OCI-LY7 (cell line): ENCODE data around the gene TECTA.

Source experiments
- EZH2phosphoT487 ChIP-seq: fragments of 200-600 bp; sonication (generic); IDR thresholded peaks from 2 replicates; pipeline ENCODE4 v1.6.1; 2018; ENCODE audit warnings: low read depth, borderline replicate concordance, mild to moderate bottlenecking, mixed run types, antibody characterized with exemption, low read length, moderate library complexity, mixed read lengths
- TF ChIP-seq, protein P1 (sequence below): fragments of 200-600 bp; sonication (generic); conservative IDR thresholded peaks from 2 replicates; pipeline ENCODE4 v1.5.1; 2014; ENCODE audit warnings: mild to moderate bottlenecking, antibody characterized with exemption, low read length, moderate library complexity, mixed read lengths

DNA sequence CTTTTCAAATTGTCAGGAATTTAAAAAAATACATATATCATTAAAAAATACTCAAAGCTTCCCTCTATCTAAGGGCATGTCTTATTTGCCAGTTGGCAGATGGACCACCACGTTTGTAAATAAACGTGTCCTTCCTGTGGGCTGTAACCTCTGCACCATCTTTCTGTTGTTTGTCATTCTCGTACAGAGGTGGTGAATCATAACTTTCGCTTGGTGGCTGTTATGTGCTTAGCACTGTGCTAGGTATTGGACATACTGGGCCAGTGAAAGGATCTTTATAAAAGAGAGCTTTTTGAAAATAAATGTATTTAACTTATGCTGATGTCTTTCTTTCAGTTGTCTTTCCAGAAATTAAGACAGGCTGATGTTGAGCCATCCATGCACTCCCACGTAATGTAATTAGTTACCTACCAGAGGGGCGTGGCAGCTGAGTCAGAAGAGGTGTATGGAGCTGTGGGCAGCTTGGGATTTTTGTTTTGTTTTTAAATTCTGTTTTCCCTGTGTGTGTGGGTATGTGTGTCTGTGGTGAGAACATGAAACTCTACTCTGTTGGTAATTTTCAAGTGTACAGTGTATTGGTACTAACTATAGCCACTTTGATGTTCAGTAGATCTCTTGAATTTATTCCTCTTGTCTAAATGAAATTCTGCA, 62.7 kb downstream of the TECTA start:
- TF ChIP-seq, protein P1, sequence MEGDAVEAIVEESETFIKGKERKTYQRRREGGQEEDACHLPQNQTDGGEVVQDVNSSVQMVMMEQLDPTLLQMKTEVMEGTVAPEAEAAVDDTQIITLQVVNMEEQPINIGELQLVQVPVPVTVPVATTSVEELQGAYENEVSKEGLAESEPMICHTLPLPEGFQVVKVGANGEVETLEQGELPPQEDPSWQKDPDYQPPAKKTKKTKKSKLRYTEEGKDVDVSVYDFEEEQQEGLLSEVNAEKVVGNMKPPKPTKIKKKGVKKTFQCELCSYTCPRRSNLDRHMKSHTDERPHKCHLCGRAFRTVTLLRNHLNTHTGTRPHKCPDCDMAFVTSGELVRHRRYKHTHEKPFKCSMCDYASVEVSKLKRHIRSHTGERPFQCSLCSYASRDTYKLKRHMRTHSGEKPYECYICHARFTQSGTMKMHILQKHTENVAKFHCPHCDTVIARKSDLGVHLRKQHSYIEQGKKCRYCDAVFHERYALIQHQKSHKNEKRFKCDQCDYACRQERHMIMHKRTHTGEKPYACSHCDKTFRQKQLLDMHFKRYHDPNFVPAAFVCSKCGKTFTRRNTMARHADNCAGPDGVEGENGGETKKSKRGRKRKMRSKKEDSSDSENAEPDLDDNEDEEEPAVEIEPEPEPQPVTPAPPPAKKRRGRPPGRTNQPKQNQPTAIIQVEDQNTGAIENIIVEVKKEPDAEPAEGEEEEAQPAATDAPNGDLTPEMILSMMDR, result no peak
- TF ChIP-seq EZH2phosphoT487, result no peak
